GM18870 (cell line): ENCODE results near the gene FLOT1.

Source experiments
- ATAC-seq: cut with Tn5 transposase; IDR thresholded peaks from one replicate; pipeline ENCODE4 v1.9.1; 2021; ENCODE audit warnings: moderate library complexity; ENCODE audit not compliant: unreplicated experiment

The FLOT1 gene

GRCh38 chr6:30747902-30748769, 5.6 kb upstream of the FLOT1 start:
- no peak for ATAC-seq

- ATAC-seq: no peak
These were observed 4.8 kb upstream of the FLOT1 start for GRCh38 chr6:30747300-30747687.

GRCh38 chr6:30744054-30744805, 1.7 kb upstream of the FLOT1 start, which contains the start of gene IER3:
Gene IER3, minus strand, starts transcription at chr6:30744547. Its CDS starts 29 bp downstream, at chr6:30744518.
- no peak for ATAC-seq

GRCh38 chr6:30743099-30744053, 889 bp upstream of the FLOT1 start:
- no peak for ATAC-seq

- ATAC-seq: no peak
These were observed 635 bp downstream of the FLOT1 start for GRCh38 chr6:30741789-30742315.

GRCh38 chr6:30741063-30741779, 1.3 kb downstream of the FLOT1 start:
- ATAC-seq: no peak

- no peak for ATAC-seq
These were observed 2.0 kb downstream of the FLOT1 start for GRCh38 chr6:30740540-30740870.

- ATAC-seq: no peak
These were observed 4.0 kb downstream of the FLOT1 start for GRCh38 chr6:30738532-30738931.

- ATAC-seq: no peak
These were observed 6.7 kb downstream of the FLOT1 start for GRCh38 chr6:30735668-30736314.

GRCh38 chr6:30732237-30732943, 10.1 kb downstream of the FLOT1 start:
- ATAC-seq: no peak

GRCh38 chr6:30730601-30731435, 11.7 kb downstream of the FLOT1 start:
- ATAC-seq: no peak

GRCh38 chr6:30727920-30728553, 14.4 kb downstream of the FLOT1 start:
- ATAC-seq: no peak

GRCh38 chr6:30726506-30727413, 15.7 kb downstream of the FLOT1 start:
- no peak for ATAC-seq

GRCh38 chr6:30725713-30726505, 16.6 kb downstream of the FLOT1 start:
- no peak for ATAC-seq

- no peak for ATAC-seq
These were observed 17.4 kb downstream of the FLOT1 start for GRCh38 chr6:30724906-30725667.
